NCI-H1105 treated with DMSO at 0.1 percent for 48 hours (cell line): ENCODE data around the gene TPI1.

ENCODE experiments used
- DNase-seq: peaks from one replicate; lab custom pipeline; 2025; lab: John Stamatoyannopoulos, UW

Gene TPI1

GRCh38 chr12:6867413-6868210, at the start of gene TPI1:
Gene TPI1, plus strand, starts transcription at chr12:6867531. Its CDS starts 36 bp downstream, at chr12:6867567.
- peak; percentile 76 for DNase-seq

GRCh38 chr12:6817662-6818157, 49.6 kb upstream of the TPI1 start:
- no peak for DNase-seq

GRCh38 chr12:6818222-6818621, 49.1 kb upstream of the TPI1 start:
- DNase-seq = no peak

GRCh38 chr12:6818645-6819044, 48.7 kb upstream of the TPI1 start:
- no peak for DNase-seq

- DNase-seq = no peak
Observed at GRCh38 chr12:6819106-6820030, 48.0 kb upstream of the TPI1 start.

GRCh38 chr12:6820166-6820565, 47.2 kb upstream of the TPI1 start:
- no peak for DNase-seq

- DNase-seq = peak; percentile 70
Observed at GRCh38 chr12:6821591-6822425, 45.5 kb upstream of the TPI1 start, which contains the start of gene GPR162. Gene GPR162, plus strand, starts transcription at chr12:6821821. Its CDS starts 2,078 bp downstream, at chr12:6823899.

- DNase-seq = no peak
Observed at GRCh38 chr12:6822426-6823135, 44.8 kb upstream of the TPI1 start.

- no peak for DNase-seq
Observed at GRCh38 chr12:6823182-6824084, 43.9 kb upstream of the TPI1 start.

GRCh38 chr12:6824085-6824775, 43.1 kb upstream of the TPI1 start:
- DNase-seq = no peak

GRCh38 chr12:6824901-6825381, 42.4 kb upstream of the TPI1 start:
- DNase-seq = no peak

- DNase-seq = peak; percentile 58
Observed at GRCh38 chr12:6825398-6826124, 41.8 kb upstream of the TPI1 start.

GRCh38 chr12:6826125-6826733, 41.1 kb upstream of the TPI1 start:
- no peak for DNase-seq

- no peak for DNase-seq
Observed at GRCh38 chr12:6826734-6827436, 40.4 kb upstream of the TPI1 start.

- peak; percentile 86 for DNase-seq
Observed at GRCh38 chr12:6827437-6827911, 39.9 kb upstream of the TPI1 start.

- peak; percentile 58 for DNase-seq
Observed at GRCh38 chr12:6827982-6828780, 39.1 kb upstream of the TPI1 start, which contains the start of gene P3H3. Gene P3H3, plus strand, starts transcription at chr12:6828407. Its CDS starts 34 bp downstream, at chr12:6828441.
